HCT116 (cell line): ENCODE data around the gene C11orf91.

Source experiments
- CEBPB ChIP-seq: IDR thresholded peaks from 2 replicates; pipeline ENCODE4 v1.6.1; 2012; ENCODE audit warnings: low read depth
- ELF1 ChIP-seq: IDR thresholded peaks from 2 replicates; pipeline ENCODE4 v1.6.1; 2012; ENCODE audit warnings: low read depth, borderline replicate concordance
- EZH2 ChIP-seq: fragments of 200-600 bp; sonication (generic); IDR thresholded peaks from 2 replicates; pipeline ENCODE4 v1.6.1; 2017; ENCODE audit warnings: antibody characterized with exemption, mixed run types
- EZH2phosphoT487 ChIP-seq: fragments of 200-600 bp; IDR thresholded peaks from 2 replicates; pipeline ENCODE4 v1.6.1; 2018; ENCODE audit warnings: antibody characterized with exemption, borderline replicate concordance
- JUND ChIP-seq: IDR thresholded peaks from 2 replicates; pipeline ENCODE4 v1.6.1; 2012
- POLR2A ChIP-seq: IDR thresholded peaks from 2 replicates; pipeline ENCODE4 v1.7.0; 2011; ENCODE audit warnings: borderline replicate concordance; ENCODE audit not compliant: insufficient read depth, insufficient read length; ENCODE audit errors: extremely low read depth
- POLR2AphosphoS5 ChIP-seq: IDR thresholded peaks from 2 replicates; pipeline ENCODE4 v1.6.1; 2011; ENCODE audit warnings: mild to moderate bottlenecking, low read depth, low read length, moderate library complexity
- RAD21 ChIP-seq: IDR thresholded peaks from 2 replicates; pipeline ENCODE4 v1.6.1; 2012; ENCODE audit warnings: low read depth, mild to moderate bottlenecking
- TCF7L2 ChIP-seq: IDR thresholded peaks from 2 replicates; pipeline ENCODE4 v1.7.0; 2011; ENCODE audit warnings: borderline replicate concordance, inconsistent platforms; ENCODE audit not compliant: insufficient read depth, insufficient read length; ENCODE audit errors: extremely low read depth
- YY1 ChIP-seq: IDR thresholded peaks from 2 replicates; pipeline ENCODE4 v1.6.1; 2011; ENCODE audit warnings: low read length, low read depth, moderate library complexity, mild to moderate bottlenecking; ENCODE audit not compliant: insufficient replicate concordance; ENCODE audit errors: extremely low read depth
- TF ChIP-seq, protein P1 (sequence below): IDR thresholded peaks from 2 replicates; pipeline ENCODE4 v1.6.1; 2012; ENCODE audit warnings: low read depth
- TF ChIP-seq, protein P2 (sequence below), 3 experiments: fragments of 200-600 bp in 1 of 3; sonication (generic) in 1 of 3; IDR thresholded peaks in 2 of 3; conservative IDR thresholded peaks in 1 of 3; 2 replicates each; pipeline ENCODE4 v1.5.1; 2012 to 2017; ENCODE audit warnings: low read depth in 2 of 3, low read length in 2 of 3, antibody characterized with exemption in 1 of 3, borderline replicate concordance in 1 of 3, control low read depth in 1 of 3, mild to moderate bottlenecking in 1 of 3, mixed read lengths in 1 of 3, mixed run types in 1 of 3, moderate library complexity in 1 of 3; ENCODE audit not compliant: insufficient read depth in 1 of 3
- TF ChIP-seq, protein P3 (sequence below): IDR thresholded peaks from 2 replicates; pipeline ENCODE4 v1.6.1; 2012
- TF ChIP-seq, protein P4 (sequence below): IDR thresholded peaks from 2 replicates; pipeline ENCODE4 v1.6.1; 2011; ENCODE audit warnings: mild to moderate bottlenecking, low read length, moderate library complexity; ENCODE audit not compliant: insufficient replicate concordance; ENCODE audit errors: extremely low read depth

DNA sequence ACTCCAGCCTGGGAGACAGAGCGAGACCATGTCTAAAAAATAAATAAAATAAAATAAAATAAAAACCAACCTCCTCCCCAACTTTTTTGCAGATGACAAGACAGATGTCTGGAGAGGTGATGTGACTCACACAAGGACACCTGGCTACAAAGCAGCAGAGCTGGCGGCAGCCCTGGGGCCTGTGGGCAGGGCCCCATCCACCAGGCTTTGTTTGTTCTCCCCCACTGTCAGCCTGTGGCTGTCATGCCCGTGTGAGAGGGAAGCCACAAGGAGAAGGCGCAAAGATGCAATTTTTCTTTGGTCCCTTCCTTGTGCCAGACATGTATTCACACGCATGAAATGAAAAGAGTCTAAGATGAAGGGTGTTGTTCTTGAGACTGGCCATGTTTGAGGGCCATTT is 19.0 kb upstream of the C11orf91 start:
- TF ChIP-seq, protein P1, sequence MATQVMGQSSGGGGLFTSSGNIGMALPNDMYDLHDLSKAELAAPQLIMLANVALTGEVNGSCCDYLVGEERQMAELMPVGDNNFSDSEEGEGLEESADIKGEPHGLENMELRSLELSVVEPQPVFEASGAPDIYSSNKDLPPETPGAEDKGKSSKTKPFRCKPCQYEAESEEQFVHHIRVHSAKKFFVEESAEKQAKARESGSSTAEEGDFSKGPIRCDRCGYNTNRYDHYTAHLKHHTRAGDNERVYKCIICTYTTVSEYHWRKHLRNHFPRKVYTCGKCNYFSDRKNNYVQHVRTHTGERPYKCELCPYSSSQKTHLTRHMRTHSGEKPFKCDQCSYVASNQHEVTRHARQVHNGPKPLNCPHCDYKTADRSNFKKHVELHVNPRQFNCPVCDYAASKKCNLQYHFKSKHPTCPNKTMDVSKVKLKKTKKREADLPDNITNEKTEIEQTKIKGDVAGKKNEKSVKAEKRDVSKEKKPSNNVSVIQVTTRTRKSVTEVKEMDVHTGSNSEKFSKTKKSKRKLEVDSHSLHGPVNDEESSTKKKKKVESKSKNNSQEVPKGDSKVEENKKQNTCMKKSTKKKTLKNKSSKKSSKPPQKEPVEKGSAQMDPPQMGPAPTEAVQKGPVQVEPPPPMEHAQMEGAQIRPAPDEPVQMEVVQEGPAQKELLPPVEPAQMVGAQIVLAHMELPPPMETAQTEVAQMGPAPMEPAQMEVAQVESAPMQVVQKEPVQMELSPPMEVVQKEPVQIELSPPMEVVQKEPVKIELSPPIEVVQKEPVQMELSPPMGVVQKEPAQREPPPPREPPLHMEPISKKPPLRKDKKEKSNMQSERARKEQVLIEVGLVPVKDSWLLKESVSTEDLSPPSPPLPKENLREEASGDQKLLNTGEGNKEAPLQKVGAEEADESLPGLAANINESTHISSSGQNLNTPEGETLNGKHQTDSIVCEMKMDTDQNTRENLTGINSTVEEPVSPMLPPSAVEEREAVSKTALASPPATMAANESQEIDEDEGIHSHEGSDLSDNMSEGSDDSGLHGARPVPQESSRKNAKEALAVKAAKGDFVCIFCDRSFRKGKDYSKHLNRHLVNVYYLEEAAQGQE: no peak
- TF ChIP-seq, protein P2, sequence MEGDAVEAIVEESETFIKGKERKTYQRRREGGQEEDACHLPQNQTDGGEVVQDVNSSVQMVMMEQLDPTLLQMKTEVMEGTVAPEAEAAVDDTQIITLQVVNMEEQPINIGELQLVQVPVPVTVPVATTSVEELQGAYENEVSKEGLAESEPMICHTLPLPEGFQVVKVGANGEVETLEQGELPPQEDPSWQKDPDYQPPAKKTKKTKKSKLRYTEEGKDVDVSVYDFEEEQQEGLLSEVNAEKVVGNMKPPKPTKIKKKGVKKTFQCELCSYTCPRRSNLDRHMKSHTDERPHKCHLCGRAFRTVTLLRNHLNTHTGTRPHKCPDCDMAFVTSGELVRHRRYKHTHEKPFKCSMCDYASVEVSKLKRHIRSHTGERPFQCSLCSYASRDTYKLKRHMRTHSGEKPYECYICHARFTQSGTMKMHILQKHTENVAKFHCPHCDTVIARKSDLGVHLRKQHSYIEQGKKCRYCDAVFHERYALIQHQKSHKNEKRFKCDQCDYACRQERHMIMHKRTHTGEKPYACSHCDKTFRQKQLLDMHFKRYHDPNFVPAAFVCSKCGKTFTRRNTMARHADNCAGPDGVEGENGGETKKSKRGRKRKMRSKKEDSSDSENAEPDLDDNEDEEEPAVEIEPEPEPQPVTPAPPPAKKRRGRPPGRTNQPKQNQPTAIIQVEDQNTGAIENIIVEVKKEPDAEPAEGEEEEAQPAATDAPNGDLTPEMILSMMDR (IDR thresholded peaks at IDR 0.05 in 2 of 3, conservative IDR thresholded peaks at IDR 0.05 in 1 of 3; ENCODE audit: borderline replicate concordance in 1 of 3, insufficient read depth in 1 of 3, low read depth in 2 of 3, low read length in 2 of 3): no peak
- TF ChIP-seq POLR2A (no peak), EZH2phosphoT487 (no peak), EZH2 (no peak), TCF7L2 (no peak), POLR2AphosphoS5 (no peak), ELF1 (no peak), JUND (no peak), CEBPB (no peak), YY1 (no peak), RAD21 (no peak)
- TF ChIP-seq, protein P3, sequence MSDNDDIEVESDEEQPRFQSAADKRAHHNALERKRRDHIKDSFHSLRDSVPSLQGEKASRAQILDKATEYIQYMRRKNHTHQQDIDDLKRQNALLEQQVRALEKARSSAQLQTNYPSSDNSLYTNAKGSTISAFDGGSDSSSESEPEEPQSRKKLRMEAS: no peak
- TF ChIP-seq, protein P4, sequence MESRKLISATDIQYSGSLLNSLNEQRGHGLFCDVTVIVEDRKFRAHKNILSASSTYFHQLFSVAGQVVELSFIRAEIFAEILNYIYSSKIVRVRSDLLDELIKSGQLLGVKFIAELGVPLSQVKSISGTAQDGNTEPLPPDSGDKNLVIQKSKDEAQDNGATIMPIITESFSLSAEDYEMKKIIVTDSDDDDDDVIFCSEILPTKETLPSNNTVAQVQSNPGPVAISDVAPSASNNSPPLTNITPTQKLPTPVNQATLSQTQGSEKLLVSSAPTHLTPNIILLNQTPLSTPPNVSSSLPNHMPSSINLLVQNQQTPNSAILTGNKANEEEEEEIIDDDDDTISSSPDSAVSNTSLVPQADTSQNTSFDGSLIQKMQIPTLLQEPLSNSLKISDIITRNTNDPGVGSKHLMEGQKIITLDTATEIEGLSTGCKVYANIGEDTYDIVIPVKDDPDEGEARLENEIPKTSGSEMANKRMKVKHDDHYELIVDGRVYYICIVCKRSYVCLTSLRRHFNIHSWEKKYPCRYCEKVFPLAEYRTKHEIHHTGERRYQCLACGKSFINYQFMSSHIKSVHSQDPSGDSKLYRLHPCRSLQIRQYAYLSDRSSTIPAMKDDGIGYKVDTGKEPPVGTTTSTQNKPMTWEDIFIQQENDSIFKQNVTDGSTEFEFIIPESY: no peak
